CD8-positive, alpha-beta memory T cell (primary cell): ENCODE results near the gene NKG7. TPM values are rescaled to one million over a fixed set of nuclear protein-coding genes. Genes with fewer than 3 reads are reported as not detected.

ENCODE experiments used
- CTCF ChIA-PET: fragments of 350-600 bp; sonication (Branson Sonifier 250); formaldehyde crosslinking; loops from one replicate; lab custom pipeline; 2021; ENCODE audit warnings: antibody characterized with exemption; lab: Charles Lee
- POLR2A ChIA-PET: fragments of 350-600 bp; sonication (Branson Sonifier 250); formaldehyde crosslinking; loops from one replicate; lab custom pipeline; 2021; ENCODE audit warnings: antibody characterized with exemption; lab: Charles Lee
- DNase-seq, 5 donors: peaks; one replicate each; pipeline versions ENCODE4 v3.0.0 to v3.0.0-alpha.2; 2020 to 2022; ENCODE audit warnings: mixed read lengths in 1 of 5
- H3K27ac ChIP-seq: one replicate; pipeline ENCODE4 v1.7.0; 2013; ENCODE audit warnings: low read depth, mild to moderate bottlenecking, low read length, moderate library complexity
- H3K27me3 ChIP-seq: 2 replicates; pipeline ENCODE4 v1.7.0; 2013; ENCODE audit warnings: low read length, mild to moderate bottlenecking; ENCODE audit not compliant: insufficient read depth, poor library complexity, severe bottlenecking
- H3K36me3 ChIP-seq: 2 replicates; pipeline ENCODE4 v1.7.0; 2013; ENCODE audit warnings: mild to moderate bottlenecking, low read length, moderate library complexity; ENCODE audit not compliant: insufficient read depth
- H3K4me1 ChIP-seq: 2 replicates; pipeline ENCODE4 v1.7.0; 2013; ENCODE audit warnings: mild to moderate bottlenecking, low read length, moderate library complexity; ENCODE audit not compliant: insufficient read depth
- H3K4me3 ChIP-seq: 2 replicates; pipeline ENCODE4 v1.7.0; 2013; ENCODE audit warnings: mild to moderate bottlenecking, low read length
- H3K9me3 ChIP-seq: 2 replicates; pipeline ENCODE4 v1.7.0; 2013; ENCODE audit warnings: mild to moderate bottlenecking, low read length
- H3K27ac Mint-ChIP-seq, 8 donors: one replicate each; pipeline ENCODE4 v1.8.0; 2020 to 2021; ENCODE audit warnings: mixed read lengths in 8 of 8, mild to moderate bottlenecking in 6 of 8, inconsistent platforms in 3 of 8, moderate library complexity in 3 of 8
- H3K27me3 Mint-ChIP-seq, 2 donors: one replicate each; pipeline ENCODE4 v1.8.0; 2020 to 2021; ENCODE audit warnings: mixed read lengths in 2 of 2, mild to moderate bottlenecking in 1 of 2, moderate library complexity in 1 of 2
- H3K36me3 Mint-ChIP-seq, 3 donors: one replicate each; pipeline ENCODE4 v1.8.0; 2020 to 2021; ENCODE audit warnings: mixed read lengths in 3 of 3, inconsistent platforms in 1 of 3, mild to moderate bottlenecking in 1 of 3
- H3K4me1 Mint-ChIP-seq, 3 donors: one replicate each; pipeline ENCODE4 v1.8.0; 2020 to 2021; ENCODE audit warnings: mixed read lengths in 3 of 3, inconsistent platforms in 1 of 3, mild to moderate bottlenecking in 1 of 3
- H3K4me3 Mint-ChIP-seq, 7 donors: one replicate each; pipeline ENCODE4 v1.8.0; 2020 to 2021; ENCODE audit warnings: mixed read lengths in 7 of 7, mild to moderate bottlenecking in 6 of 7, moderate library complexity in 4 of 7, inconsistent platforms in 2 of 7
- H3K9me3 Mint-ChIP-seq, 5 donors: one replicate each; pipeline ENCODE4 v1.8.0; 2020 to 2022; ENCODE audit warnings: mixed read lengths in 5 of 5, mild to moderate bottlenecking in 3 of 5, moderate library complexity in 2 of 5, inconsistent platforms in 1 of 5
- polyA plus RNA-seq: library from polyadenylated mRNA; unstranded; fragments of 300-500 nt; fragmentation: Illumina TruSeq; gene quantifications from one replicate; pipeline ENCODE4 v1.2.3, GENCODE V29; 2021
- total RNA-seq, 2 experiments: library from RNA; stranded (reverse); gene quantifications; one replicate each; pipeline ENCODE4 v1.2.3, GENCODE V29; 2021

NKG7 gene
- total and polyA plus RNA-seq, 3 experiments from 2014 or later = 866 to 2,087 (median 901) TPM

GRCh38 chr19:51327066-51328001, 45.1 kb downstream of the NKG7 start:
- Histone ChIP-seq H3K27me3 (peaks cover 14% of the 10 kb centered on the region), H3K36me3 (no peaks in the 10 kb centered on the region), H3K27ac (no peak overlapping the region), H3K9me3 (no peaks in the 10 kb centered on the region), H3K4me3 (no peak overlapping the region), H3K4me1 (peaks cover 7% of the 10 kb centered on the region)
- H3K9me3 Mint-ChIP-seq = peaks cover 0 to 8% (median 0%) of the 10 kb centered on the region in 5 donors
- peak overlapping the region in 3 of 8 donors; percentile 32 to 68 (median 54) for H3K27ac Mint-ChIP-seq
- H3K4me1 Mint-ChIP-seq = peaks cover 5 to 14% (median 5%) of the 10 kb centered on the region in 3 donors
- ChIA-PET CTCF (interaction anchor here (0.8 to 1.6 kb wide), 2 partner anchors 11 to 94 kb away, joined by 3 read pairs; no protein-coding TSS in a partner anchor), POLR2A (no interaction called here)
- H3K4me3 Mint-ChIP-seq = peak overlapping the region in 6 of 7 donors; percentile 16 to 75 (median 61)
- H3K36me3 Mint-ChIP-seq = peaks cover 0 to 17% (median 0%) of the 10 kb centered on the region in 3 donors
- peak in 4 of 5 donors; percentile 21 to 54 (median 30) for DNase-seq
- peaks cover 47 to 82% of the 10 kb centered on the region in 2 donors for H3K27me3 Mint-ChIP-seq

GRCh38 chr19:51326216-51327065, 46.0 kb downstream of the NKG7 start:
- CTCF ChIA-PET = no interaction called here
- POLR2A ChIA-PET = no interaction called here
- Mint-ChIP-seq H3K4me1 (peaks cover 5 to 14% (median 5%) of the 10 kb centered on the region in 3 donors), H3K27me3 (peaks cover 43 to 78% of the 10 kb centered on the region in 2 donors), H3K4me3 (peak overlapping the region in 1 of 7 donors; percentile 24), H3K9me3 (peaks cover 0 to 9% (median 0%) of the 10 kb centered on the region in 5 donors), H3K27ac (no peak overlapping the region), H3K36me3 (peaks cover 0 to 10% (median 0%) of the 10 kb centered on the region in 3 donors)
- no peaks in the 10 kb centered on the region for H3K36me3 ChIP-seq
- H3K4me1 ChIP-seq = peaks cover 7% of the 10 kb centered on the region
- H3K27me3 ChIP-seq = peaks cover 14% of the 10 kb centered on the region
- no peak overlapping the region for H3K27ac ChIP-seq
- H3K9me3 ChIP-seq = no peaks in the 10 kb centered on the region
- DNase-seq = no peak
- H3K4me3 ChIP-seq = no peak overlapping the region

DNA sequence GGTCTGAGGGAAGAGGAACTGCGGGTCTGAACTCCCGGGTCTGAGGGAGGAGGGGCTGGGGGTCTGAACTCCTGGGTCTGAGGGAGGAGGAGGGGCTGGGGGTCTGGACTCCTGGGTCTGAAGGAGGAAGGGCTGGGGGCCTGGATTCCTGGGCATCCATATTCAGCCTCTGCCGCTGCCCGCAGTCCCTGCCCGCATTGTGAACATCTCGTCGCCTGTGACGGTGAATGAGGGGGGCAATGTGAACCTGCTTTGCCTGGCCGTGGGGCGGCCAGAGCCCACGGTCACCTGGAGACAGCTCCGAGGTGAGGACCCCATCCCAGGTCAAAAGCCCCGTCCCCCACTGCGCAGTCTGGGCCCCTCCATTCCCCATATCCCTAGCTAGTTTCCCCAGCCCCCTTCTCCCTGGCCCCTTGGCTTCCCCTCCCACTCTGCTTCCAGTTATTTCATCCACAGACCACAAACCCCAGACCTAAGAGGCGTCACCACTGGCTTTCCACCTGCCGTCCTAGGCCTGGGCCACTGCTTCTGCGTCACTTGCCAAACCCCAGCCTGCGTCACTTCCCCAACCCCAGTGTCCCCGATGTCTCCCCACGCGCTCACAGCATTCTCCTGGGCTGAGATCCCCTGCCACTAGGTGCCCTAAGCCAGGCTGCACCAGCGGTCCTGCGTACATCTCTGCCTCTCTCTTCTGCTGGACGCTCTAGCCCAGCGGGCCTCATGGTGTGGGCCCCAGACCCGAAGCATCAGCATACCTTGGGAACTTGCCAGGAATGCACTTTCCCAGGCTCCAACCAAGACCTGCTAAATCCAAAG, 47.1 kb downstream of the NKG7 start:
- CTCF ChIA-PET = no interaction called here
- H3K4me1 Mint-ChIP-seq = peaks cover 5 to 14% (median 5%) of the 10 kb centered on the region in 3 donors
- H3K9me3 ChIP-seq = no peaks in the 10 kb centered on the region
- no peak overlapping the region for H3K4me3 ChIP-seq
- H3K4me3 Mint-ChIP-seq = peak overlapping the region in 2 of 7 donors; percentile 24 to 27
- peaks cover 14% of the 10 kb centered on the region for H3K27me3 ChIP-seq
- H3K4me1 ChIP-seq = peaks cover 7% of the 10 kb centered on the region
- peaks cover 40 to 78% of the 10 kb centered on the region in 2 donors for H3K27me3 Mint-ChIP-seq
- H3K27ac ChIP-seq = no peak overlapping the region
- DNase-seq = no peak
- H3K36me3 Mint-ChIP-seq = peaks cover 0 to 2% (median 0%) of the 10 kb centered on the region in 3 donors
- H3K36me3 ChIP-seq = no peaks in the 10 kb centered on the region
- peaks cover 0 to 10% (median 0%) of the 10 kb centered on the region in 5 donors for H3K9me3 Mint-ChIP-seq
- POLR2A ChIA-PET = no interaction called here
- peak overlapping the region in 1 of 8 donors; percentile 91 for H3K27ac Mint-ChIP-seq

- Mint-ChIP-seq H3K36me3 (no peaks in the 10 kb centered on the region), H3K27ac (peak overlapping the region in 1 of 8 donors; percentile 47), H3K4me3 (no peak overlapping the region), H3K4me1 (peaks cover 5 to 14% (median 5%) of the 10 kb centered on the region in 3 donors), H3K27me3 (peaks cover 41 to 68% of the 10 kb centered on the region in 2 donors), H3K9me3 (peaks cover 0 to 7% (median 0%) of the 10 kb centered on the region in 5 donors)
- no peak overlapping the region for H3K4me3 ChIP-seq
- POLR2A ChIA-PET = no interaction called here
- peaks cover 14% of the 10 kb centered on the region for H3K27me3 ChIP-seq
- CTCF ChIA-PET = no interaction called here
- no peaks in the 10 kb centered on the region for H3K36me3 ChIP-seq
- no peak overlapping the region for H3K27ac ChIP-seq
- H3K9me3 ChIP-seq = no peaks in the 10 kb centered on the region
- DNase-seq = no peak
- H3K4me1 ChIP-seq = peaks cover 7% of the 10 kb centered on the region
These were observed 48.3 kb downstream of the NKG7 start for GRCh38 chr19:51324167-51324481.

DNA sequence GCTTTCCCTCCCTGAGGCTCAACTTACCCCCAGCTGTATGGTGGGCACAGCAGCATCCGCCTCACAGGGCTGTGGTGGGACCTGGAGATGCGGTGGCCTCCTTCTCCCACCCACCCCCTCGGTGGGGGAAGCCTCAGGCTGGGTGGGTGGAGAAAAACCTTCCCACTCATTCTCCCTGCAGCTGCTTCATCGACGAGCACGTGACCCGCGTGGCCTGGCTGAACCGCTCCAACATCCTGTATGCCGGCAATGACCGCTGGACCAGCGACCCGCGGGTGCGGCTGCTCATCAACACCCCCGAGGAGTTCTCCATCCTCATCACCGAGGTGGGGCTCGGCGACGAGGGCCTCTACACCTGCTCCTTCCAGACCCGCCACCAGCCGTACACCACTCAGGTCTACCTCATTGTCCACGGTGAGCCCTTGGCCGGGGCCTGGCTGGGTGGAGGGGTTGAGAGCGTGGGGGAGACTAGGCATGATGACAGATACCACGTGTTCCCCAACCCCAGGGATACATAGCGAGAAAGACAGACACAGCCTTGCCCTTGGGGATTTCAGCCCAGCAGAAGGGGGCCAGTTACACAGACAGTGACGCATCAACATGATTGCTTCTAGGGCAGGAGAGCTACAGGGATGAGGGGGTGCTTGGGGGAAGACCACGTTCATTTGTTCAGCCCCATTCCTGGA, 48.8 kb downstream of the NKG7 start:
- H3K36me3 Mint-ChIP-seq = no peaks in the 10 kb centered on the region
- no peak overlapping the region for H3K4me3 Mint-ChIP-seq
- no peaks in the 10 kb centered on the region for H3K36me3 ChIP-seq
- H3K4me1 ChIP-seq = peaks cover 7% of the 10 kb centered on the region
- peak overlapping the region in 2 of 8 donors; percentile 47 for H3K27ac Mint-ChIP-seq
- no peak overlapping the region for H3K27ac ChIP-seq
- H3K4me3 ChIP-seq = no peak overlapping the region
- peaks cover 14% of the 10 kb centered on the region for H3K27me3 ChIP-seq
- ChIA-PET POLR2A (no interaction called here), CTCF (no interaction called here)
- peaks cover 5 to 14% (median 5%) of the 10 kb centered on the region in 3 donors for H3K4me1 Mint-ChIP-seq
- DNase-seq = no peak
- no peaks in the 10 kb centered on the region for H3K9me3 ChIP-seq
- peaks cover 38 to 65% of the 10 kb centered on the region in 2 donors for H3K27me3 Mint-ChIP-seq
- peaks cover 0 to 7% (median 0%) of the 10 kb centered on the region in 5 donors for H3K9me3 Mint-ChIP-seq

DNA sequence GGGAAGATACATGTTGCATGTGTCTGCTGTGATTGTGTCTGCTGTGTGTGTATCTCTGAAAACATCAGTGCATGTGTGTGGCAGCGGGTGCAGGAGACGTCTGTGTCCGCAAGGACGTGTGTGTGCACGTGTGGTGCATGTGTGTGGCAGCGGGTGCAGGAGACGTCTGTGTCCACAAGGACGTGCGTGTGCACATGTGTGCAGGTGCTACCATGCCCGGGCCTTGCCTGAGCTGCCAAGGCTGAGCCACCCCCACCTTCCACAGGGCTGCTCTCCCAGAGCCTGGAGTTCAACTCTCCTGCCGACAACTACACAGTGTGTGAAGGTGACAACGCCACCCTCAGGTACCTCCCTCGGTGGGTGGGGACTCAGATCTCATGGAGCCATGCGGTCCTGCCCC, 50.7 kb downstream of the NKG7 start:
- Mint-ChIP-seq H3K4me3 (no peak overlapping the region), H3K27ac (no peak overlapping the region), H3K4me1 (peaks cover 0 to 6% (median 0%) of the 10 kb centered on the region in 3 donors), H3K36me3 (no peaks in the 10 kb centered on the region), H3K27me3 (peaks cover 29 to 58% of the 10 kb centered on the region in 2 donors), H3K9me3 (peaks cover 0 to 7% (median 0%) of the 10 kb centered on the region in 5 donors)
- H3K36me3 ChIP-seq = no peaks in the 10 kb centered on the region
- CTCF ChIA-PET = no interaction called here
- H3K9me3 ChIP-seq = no peaks in the 10 kb centered on the region
- H3K27me3 ChIP-seq = peaks cover 4% of the 10 kb centered on the region
- no peak overlapping the region for H3K27ac ChIP-seq
- no peak for DNase-seq
- H3K4me3 ChIP-seq = no peak overlapping the region
- H3K4me1 ChIP-seq = no peaks in the 10 kb centered on the region
- POLR2A ChIA-PET = no interaction called here
